GM19035 (cell line): ENCODE measurements around the gene LNX1.
"Not testable (repeated sequence)": the region's sequence is repeated elsewhere in the genome, so short reads cannot be mapped to it uniquely, and the experiment has no call there.

Source experiments
- ATAC-seq: cut with Tn5 transposase; IDR thresholded peaks from one replicate; pipeline ENCODE4 v1.9.1; 2021; ENCODE audit not compliant: unreplicated experiment

Gene LNX1

DNA sequence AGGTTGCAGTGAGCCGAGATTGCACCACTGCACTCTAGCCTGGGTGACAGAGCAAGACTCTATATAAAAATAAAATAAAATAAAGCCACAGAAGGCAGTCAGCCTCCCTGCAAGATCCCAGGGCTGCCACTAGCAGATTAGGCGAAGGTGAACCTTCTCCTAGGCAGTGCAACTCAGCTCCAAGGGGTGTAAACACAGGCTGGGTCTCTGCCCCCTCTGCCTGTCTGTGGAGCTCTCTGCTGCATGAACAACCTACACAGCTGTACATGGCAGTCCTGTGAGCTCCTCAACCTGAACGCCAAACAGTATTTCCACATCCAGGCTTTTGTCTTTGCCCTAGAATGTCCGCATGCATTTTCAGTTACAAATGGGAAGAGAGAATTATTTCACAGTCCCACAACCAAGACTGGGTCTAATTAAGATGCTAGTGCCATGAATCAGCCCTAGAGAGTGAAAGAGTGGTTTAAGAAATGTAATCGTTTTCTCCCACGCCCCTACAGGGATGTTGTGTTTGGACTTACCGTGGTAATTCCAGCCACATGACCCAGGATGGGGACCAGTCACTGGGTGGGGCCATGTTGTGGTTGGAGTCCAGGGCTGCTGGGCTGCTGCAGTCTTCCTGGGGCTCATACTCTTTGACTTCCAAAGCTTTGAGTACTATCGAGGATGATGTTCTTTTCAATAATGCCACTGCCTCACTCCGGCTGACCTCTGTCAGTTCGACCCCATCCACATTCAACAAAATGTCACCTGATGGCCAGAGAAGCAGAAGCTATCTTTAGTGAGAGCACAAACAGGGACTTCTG is 114.9 kb downstream of the LNX1 start:
- no peak for ATAC-seq

DNA sequence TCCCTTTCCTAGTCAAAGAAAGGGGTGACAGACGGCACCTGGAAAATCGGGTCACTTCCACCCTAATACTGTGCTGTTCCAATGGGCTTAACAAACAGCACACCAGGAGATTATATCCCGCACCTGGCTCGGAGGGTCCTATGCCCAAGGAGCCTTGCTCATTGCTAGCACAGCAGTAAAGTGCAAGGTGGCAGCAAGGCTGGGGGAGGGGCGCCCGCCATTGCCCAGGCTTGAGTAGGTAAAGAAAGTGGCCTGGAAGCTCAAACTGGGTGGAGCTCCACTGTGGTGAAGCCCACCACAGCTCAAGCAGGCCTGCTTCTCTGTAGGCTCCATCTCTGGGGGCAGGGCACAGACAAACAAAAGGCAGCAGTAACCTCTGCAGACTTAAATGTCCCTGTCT is 124.7 kb downstream of the LNX1 start:
- not testable (repeated sequence) for ATAC-seq

DNA sequence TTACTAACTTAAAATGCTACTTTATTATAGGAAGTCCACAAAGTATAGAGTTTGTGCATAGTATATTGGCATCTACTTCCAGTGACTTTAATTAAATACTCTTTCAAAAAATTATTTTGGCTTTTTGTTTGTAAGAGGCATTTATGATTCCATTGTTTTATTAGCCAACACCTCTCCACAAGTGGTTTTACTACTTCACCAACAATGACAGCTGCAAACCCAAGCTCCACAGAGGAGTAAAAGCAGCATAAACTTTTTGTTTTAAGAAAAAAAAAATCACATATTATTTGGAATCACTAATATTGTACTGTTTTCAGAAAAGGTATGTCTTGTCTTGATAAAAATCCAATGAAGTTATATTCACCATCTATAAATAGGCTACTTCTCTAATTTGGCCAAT is 125.4 kb downstream of the LNX1 start:
- no peak for ATAC-seq

DNA sequence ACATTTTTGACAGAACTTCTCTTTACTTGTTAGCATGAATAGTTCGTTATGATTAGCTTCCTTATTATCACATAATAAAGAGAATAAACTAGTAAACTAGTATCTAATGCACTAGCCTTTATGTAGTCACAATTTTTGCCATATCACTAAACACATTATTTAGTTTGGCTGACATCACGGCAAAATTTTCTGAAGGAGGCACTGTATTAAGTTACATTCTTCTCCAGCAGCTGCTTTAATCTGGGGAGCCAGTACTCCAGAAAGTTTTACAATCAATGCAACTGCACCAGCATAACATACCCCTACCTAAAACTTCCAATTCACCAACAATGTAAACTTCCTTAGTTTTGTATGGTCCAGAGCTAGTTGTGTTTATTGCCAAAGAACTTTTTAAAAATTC is 126.0 kb downstream of the LNX1 start:
- ATAC-seq = no peak

DNA sequence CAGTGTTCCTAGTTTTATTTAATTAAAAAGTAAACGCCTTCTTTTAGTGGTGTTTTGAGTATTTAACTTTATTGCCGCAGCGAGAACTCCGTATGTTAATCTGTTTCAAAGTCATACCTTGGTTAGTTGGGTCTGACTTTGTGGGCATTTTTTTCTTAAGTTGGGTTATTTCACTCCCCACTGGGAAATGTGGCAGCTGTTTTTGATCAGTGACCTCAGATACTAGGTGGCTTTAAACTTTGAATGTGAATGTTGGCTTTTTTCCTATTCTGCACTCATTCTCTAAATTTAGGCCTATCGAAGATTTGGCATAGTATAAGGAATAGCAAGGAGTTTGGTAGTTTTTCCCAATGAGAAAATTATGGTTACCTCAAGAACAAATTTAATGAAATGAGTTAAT is 127.9 kb downstream of the LNX1 start:
- ATAC-seq = no peak

DNA sequence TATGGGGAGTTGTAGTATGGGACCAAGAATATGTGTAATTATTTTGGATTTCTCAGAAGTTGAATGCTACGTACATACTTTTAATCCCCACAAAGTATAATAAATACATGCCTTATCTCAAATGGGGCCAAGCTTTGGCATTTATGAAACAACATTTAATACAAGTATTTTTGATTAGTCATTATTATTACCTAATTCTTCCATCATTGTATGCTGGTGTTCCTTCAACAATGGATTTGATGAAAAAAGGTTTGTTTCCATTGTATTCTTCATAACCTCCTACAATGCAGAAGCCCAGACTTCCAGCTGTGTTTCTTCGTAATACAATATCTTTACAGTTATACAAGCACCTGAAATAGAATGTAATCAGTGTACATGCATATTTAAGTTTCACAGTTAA is 130.0 kb downstream of the LNX1 start:
- ATAC-seq = no peak

DNA sequence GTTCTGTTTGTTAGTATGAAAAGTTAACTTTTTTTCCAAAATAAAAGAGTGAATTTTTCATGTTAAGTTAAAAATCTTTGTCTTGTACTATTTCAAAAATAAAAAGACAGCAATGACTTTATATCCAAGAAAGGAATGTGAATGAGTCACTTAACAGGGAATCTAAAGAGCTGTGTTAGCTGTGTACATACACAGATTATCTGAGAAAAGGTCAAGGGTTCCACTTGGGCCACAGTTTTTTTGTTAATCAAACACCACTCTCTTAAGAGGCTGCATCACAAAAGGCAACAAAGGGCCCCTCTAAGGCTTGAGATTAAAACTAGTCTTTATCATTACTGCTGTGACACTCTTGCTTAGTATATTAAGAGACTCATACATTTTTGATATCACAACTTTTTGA is 131.7 kb downstream of the LNX1 start:
- ATAC-seq = no peak

DNA sequence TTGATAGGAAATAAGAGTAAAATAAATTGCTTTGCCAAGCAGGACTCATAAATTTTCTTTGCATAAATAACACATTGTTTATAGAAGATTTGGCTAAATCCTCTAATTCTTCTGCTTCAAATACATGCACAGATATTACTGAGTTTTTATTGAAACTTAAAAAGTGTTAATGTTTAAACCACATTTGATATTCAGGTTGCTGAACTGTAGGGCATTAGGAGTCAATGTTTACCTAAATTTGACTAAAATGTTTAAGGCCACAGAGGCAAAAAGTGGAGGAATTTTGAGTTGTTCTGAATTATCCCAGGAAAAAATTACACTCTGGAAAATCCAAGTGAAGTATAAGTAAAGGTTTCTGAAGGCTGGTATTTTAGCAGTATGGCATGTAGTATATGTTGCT is 135.1 kb downstream of the LNX1 start:
- ATAC-seq = no peak

DNA sequence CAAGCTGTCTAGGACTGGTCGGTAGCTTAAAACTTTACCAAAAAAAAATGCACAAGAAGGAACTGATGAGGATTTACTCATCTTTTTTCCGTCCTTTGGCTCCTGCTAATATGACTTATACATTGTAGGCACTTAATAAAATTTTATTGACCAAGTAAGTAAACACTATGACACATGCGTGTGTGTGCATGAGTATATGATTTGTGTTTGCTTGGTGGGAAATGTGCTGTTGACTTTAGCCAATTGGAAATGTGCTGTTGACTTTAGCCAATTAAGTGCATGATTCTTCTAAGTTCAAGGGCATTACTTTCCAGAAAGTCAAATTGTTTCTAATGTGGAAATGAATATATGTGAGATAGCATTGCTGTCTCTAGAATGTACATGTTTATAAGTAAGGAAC is 135.5 kb downstream of the LNX1 start:
- ATAC-seq = no peak

DNA sequence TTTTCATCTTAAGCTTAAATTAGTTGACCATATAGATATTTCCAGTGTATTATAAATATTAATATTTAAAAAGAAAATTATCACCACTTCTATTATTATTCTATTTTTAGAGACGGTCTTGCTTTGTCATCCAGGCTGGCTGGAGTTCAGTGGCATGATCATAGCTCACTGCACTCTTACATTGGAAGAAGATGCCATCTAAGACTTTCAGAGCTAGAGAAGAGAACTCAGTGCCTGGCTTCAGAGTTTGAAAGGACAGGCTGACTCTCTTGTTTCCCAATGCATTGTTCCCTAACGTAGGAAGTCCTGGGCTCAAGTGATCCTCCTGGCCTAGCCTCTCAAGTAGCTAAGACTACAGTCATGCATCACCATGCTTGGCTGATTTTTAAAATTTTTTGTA is 137.9 kb downstream of the LNX1 start:
- no peak for ATAC-seq

DNA sequence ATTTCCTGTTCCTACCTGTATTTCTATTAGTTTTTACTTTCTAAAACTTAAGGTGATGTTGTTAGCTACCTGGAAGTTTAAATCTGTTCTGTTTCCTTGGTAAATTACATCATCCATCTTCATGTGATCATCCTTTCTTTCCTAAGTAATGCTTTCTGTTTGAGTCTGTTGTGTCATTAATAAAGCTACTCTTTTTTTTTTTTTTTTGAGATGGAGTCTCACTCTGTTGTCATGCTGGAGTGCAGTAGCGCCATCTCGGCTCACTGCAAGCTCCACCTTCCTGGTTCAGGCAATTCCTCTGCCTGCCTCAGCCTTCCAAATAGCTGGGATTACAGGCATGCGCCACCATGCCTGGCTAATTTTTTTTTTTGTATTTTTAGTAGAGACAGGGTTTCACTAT is 140.5 kb downstream of the LNX1 start:
- ATAC-seq = no peak

DNA sequence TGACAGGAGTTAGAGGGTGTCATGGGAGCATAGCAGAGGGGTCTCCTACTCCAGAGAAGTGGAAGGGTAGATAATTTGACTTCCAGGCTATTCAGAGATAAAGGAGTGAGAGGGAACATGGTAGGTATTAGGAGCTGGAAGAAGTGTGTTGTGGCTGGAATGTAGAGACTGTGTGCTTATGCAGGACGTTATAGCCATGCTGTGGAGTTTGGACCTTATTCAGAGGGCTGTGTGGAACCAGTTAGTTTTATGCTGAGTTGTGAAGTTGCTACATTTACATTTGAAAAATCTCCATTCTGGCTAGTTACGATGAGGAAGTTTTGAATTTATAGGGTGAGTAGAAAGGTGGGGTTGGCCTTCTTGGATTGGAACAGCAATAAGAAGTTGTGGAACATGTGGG is 146.3 kb downstream of the LNX1 start:
- ATAC-seq = no peak

DNA sequence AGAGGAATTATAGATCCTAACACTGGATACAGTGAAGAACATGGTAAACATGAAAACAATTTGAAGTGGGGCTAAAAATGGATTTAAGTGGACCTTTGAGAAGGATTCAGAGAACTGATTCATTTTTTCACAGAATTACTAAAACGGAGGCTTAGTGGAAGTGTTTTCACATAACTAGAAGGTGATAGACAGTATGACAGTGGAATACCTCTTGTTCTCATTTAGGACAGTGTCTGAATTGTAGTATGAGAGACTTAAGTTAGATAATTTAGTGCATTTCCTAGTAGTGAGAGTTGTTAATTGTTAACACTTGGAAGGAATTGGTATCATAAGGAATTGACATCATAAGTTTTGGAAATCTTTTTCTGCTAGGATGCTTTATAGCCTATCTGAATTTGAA is 149.7 kb downstream of the LNX1 start:
- no peak for ATAC-seq

DNA sequence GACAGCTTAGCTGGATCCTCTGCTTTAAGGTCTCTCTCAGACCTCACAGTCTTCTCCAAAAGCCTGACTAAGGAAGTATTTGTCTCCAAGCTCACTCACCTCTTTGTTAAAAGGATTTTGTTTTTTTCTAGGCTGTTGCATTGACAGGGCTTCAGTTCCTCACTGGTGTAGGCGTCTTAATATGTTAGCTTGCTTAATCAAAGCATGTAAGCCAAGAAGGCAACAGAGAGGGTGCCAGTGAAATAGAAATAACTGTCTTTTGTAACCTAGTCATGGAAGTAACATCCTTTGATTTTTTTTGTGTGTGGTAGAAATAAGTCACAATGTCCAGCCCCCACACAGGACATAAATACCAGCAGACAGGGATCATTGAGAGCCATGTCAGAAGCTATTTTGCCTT is 155.0 kb downstream of the LNX1 start:
- ATAC-seq = no peak

DNA sequence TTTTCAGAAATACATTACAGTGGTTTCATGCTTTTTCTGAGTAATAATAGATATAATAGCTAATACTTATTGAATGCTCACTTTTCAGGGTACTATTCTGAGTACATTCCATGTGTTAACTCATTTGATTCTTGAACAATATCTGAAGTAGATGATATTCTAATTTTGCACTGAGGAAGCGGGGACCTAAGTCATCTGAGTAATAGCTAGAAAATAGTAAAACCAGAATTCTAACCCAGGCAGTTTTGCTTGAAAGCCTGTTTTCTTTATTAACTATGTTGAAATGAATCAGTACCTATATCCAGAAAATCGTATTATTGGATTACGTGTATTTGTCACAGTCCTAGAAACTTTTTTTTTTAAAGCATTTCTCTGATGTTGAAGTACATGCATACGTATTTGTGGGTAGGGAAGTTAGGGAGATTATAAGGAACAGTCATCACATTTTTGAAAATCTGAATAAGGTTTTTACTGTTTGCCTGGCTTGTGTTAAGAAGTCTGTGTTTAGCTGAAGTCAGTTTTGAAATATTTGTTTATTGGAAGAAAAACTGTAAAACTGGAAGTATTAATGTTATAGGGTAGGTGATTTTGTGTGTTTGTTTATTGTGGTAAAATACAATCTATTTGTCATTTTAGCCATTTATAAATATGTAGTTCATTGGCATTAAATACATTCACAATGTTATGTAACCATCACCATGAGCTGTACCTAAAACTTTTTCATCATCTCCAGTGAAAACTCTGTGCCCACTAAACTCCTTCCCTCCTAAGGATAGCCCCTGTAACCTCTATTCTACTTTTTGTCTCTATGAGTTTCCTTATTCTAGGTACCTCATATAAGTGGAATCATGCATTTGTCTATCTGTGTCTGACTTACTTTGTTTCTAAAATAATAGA is 158.5 kb downstream of the LNX1 start:
- peak; percentile 57 for ATAC-seq

DNA sequence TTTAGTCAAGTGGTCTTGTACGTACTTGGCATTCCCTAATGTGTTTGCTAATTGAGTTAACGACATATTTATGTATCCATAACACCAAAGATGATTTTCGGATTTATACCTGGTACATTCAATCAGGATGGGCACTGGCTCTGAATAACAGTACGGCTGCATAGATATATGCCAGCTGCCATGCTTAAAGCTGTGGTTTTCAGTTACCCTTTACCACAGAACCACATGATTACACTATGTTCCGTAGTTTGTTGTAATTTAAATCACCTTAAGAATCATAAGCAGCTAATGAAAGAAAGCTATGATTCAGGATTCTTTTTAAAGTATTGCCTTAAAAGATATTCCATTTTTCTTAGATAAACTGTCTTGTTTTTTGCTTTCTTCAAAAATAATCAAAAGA is 160.2 kb downstream of the LNX1 start:
- ATAC-seq = no peak

DNA sequence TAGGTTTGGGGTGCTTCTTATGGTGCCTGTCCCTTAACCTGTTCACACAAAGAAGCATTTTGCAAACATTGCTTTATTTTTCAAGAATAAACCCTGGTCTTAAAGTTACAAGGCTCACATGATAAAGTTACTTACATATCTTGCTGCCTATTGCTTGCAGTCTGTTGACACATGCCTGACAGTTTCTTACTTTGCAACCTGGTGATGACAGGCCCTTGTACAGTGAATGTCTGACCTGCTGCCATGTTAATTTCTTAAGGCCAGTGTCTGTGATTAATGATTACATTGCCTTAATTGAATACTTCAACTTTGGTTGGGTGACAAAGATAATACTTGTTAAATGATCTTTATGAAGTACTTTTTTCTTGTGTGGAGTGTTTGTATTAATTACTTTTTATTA is 163.9 kb downstream of the LNX1 start:
- no peak for ATAC-seq

DNA sequence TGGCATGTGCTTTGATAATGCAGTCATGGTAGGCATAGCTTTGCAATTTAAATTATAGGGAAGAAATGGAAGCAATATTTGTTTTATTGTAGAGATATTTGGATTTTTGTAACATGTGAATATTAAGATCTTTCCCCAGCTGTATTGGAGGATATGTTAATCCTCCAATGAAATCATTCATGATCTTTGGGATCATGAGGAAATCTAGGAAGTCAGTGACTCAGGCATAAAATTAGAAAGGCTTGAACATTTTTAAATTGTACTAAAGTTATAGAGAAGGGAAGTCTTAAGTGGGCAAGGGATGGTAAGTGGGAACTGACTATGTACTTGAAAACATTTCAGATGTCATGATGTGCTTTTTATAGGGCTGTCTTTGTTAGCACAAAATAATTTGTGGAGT is 167.0 kb downstream of the LNX1 start:
- ATAC-seq = no peak

DNA sequence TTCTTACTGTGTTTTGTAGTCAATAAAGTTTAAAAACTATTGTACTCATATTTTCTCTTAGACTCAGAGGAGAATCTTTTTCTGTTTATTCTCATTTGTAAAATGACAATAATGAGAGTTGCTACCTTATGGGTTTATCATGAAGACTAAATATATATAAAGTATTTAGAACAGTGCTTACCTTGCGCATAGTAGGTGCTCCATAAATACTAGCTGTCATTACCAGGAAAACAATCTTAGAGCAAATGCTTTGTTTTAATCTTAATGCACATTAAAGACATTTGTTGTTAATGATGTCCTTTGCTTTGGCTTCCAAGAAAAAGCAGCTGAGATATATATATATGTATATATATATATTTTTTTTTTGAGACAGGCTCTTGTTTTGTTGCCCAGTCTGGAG is 168.9 kb downstream of the LNX1 start:
- no peak for ATAC-seq

DNA sequence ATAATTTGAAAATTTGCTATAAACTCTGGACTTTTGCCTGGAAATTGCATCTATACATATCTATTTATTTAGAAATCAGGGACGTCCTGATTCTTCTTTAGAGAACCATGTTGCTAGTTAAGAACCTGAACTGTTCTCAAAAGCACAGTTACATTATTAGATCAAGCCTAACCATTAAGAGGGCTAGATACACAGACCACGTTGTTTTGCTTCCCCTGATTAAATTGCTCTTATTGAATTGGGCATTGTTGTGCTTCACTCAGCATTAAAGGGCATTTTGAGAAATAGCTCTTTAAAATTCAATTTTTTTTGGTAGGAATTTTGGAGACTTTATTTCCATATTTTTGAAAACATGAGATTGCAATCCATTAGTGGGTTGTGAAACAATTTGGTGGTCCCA is 169.5 kb downstream of the LNX1 start:
- ATAC-seq = no peak

DNA sequence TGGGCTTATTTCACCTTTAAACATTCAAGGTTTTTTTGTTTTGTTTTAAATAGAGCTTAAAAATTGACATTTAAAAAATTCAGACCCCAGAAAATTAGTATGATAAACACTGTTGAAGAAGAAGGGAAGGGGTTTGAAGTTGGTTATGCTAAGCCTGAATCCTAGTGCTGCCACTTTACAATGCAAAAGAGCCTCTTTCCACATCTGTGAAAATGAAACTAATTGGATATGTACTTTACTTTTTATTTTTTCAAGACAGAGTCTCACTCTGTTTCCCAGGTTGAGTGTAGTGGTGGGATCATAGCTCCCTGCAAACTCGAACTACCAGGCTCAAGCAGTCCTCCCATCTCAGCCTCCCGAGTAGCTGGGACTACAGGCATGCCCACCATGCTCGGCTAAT is 172.1 kb downstream of the LNX1 start:
- no peak for ATAC-seq

DNA sequence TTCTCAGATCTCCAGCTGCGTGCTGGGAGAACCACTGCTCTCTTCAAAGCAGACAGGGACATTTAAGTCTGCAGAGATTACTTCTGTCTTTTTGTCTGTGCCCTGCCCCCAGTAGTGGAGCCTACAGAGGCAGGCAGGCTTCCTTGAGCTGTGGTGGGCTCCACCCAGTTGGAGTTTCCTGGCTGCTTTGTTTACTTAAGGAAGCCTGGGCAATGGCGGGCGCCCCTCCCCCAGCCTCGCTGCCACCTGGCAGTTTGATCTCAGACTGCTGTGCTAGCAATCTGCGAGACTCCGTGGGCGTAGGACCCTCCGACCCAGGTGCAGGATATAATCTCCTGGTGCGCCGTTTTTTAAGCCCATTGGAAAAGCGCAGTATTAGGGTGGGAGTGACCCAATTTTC is 181.8 kb downstream of the LNX1 start:
- not testable (repeated sequence) for ATAC-seq
